Left lobe of liver (tissue), 2 donors: ENCODE measurements around the gene EBPL. TPM values are rescaled to one million over a fixed set of nuclear protein-coding genes. Genes with fewer than 3 reads are reported as not detected.
A peak's percentile ranks its signal among the peaks of the same experiment; 100 is the strongest.
"Not testable (repeated sequence)": the region's sequence is repeated elsewhere in the genome, so short reads cannot be mapped to it uniquely, and the experiment has no call there.

Experiments used
- ATAC-seq: fragments of 200-7000 bp; cut with Tn5 transposase; one replicate; pipeline ENCODE4 v1.9.1; 2020; ENCODE audit warnings: mild to moderate bottlenecking, moderate library complexity
- DNase-seq: peaks from one replicate; pipeline ENCODE4 v3.0.0-alpha.2; 2020; ENCODE audit warnings: low spot score
- total RNA-seq: library from RNA; stranded (reverse); gene quantifications from one replicate; pipeline ENCODE4 v1.2.1, GENCODE V29; 2021
- donor health status: DM: no; HTN: no; CAD: no; lungs with moderate emphysema.
- donor health status: DM: no; HTN: yes; CAD: no.

Gene EBPL
- total RNA-seq, 1 donor from 2014 or later: 62.5 TPM

DNA sequence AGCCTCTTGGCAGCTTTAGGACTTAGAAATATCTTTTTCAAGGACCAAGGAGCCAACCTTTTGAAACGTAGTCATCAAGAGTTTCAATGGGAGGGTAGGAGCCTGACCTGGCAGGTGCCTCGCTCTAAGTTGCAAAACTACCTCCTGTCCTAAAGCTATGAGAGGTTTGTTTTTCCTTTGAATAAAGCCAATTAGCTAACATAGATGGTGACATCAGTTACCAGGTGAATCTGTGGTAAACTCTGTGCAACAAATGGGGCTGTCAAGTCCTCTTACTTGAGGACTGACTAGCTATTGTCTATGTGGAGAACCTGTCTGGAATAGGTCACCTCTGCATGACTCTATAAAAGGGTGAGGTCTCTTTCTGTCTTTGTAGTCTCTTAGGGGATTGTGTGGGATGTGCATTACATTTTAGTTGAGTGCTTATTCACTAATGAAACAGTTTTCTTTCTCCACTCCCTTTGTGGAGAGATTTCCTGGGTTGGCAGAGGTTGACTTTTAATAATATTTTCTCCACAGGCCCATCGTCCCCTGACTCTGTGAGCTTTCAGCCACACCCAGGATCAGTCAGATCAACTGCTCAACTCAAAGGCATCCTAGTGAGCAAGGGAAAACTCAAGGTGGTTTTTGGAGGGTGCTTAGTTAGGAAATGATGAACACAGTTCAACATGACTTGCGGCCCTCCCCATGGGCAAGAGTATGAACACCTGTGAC lies 53.1 kb downstream of the EBPL start:
- DNase-seq (no peak), ATAC-seq (no peak)

DNA sequence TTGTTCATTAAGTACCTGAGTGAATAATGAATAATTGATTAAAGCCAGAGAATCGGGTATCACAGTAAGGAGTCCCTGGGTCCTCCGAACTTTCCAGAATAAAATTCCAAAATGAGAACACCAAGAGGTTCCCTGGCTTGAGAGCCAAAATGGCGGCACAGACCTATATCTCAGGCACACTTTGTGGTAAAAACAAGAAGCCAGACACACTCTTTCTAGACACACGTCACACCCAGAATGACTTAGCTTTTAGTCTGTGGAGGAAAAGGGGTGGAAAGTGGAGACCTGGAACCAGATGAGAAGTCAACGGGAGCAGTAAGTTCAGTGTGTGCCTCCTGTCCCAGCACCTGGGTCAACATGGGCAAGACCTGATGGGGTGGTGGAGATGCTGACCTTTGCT lies 54.6 kb downstream of the EBPL start:
- DNase-seq: no peak

DNA sequence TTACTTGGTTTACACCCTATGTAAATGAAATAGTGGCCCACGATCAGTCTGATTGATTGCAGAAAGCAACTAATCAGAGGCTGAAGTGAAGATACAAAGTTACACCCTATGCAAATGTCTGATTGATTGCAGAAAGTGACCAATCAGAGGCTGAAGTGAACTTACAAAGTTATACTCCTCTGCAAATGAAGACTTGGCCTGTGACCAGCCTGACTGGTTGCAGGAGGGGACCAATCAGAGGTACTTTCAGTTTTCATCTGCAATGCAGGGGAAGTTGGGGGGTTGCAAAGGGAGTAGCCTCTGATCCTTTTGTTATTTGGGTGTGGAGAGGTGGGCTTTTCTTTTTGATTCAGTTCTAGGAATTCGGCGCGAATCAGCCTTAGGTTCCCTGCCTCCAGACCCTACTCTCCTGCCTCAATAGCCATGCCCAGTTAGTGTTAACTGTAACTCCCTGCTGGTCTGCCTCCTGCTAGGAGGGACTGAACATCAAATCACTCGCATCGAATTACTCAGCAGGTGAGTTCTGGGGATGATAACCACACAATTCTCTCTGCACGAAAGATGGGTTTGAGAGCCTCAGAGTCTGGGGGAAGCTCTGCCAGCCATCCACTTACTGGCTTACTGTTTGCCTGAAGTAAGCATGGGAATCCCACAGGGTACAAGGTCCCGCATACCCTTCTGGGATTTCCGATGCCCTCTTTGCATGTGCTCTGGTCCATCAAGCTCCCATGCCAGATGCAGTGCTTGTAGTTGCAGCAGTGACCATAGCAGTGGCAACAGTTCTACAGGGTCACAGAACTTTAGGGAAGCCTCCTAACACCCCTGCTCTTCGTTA lies 55.5 kb downstream of the EBPL start:
- ATAC-seq: peak; percentile 50
- no peak for DNase-seq

More for the DNA sequence above, 54.6 kb downstream of the EBPL start:
- ATAC-seq: no peak

GRCh38 chr13:49633710-49634109 lies 57.6 kb downstream of the EBPL start:
- no peak for DNase-seq
- ATAC-seq: no peak

DNA sequence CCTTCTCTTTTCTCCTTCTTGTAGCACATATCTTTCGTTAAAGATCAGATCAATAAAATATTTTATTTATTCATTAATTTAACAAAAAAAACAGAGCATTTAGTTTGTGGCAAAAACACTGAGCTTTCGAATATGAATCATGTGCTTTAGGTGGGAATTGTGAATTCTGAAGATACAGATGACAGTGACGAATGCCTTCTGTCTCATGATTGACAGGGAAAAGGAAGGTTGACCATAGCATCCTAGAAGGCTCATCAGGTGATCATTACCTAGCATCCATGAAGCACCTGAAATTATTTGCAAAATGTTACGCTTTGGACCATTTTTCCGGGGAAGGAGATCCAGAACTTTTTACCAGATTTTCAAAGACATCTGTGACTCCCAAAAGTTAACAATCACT lies 59.1 kb downstream of the EBPL start:
- DNase-seq: no peak
- no peak for ATAC-seq

GRCh38 chr13:49630580-49630979 lies 60.7 kb downstream of the EBPL start:
- DNase-seq (no peak), ATAC-seq (no peak)

DNA sequence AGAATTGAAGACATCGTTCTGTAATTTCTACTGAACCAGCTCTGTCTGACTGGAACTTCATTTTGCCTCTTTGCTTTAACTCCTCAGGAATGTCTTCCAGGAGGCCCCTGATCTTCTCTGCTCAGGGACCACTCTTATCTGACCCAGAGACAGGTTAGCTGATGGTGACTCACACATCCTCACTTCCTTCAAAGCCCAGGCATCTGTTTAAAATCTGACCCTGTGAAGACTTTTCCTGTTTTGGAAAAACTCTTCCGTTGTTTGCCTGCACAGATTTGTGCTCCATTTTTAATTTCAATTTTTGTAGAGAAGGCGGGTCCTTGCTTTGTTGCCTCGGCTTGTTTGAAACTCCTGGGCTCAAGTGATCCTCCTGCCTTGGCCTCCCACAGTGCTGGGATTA lies 61.3 kb downstream of the EBPL start:
- DNase-seq (no peak), ATAC-seq (no peak)

DNA sequence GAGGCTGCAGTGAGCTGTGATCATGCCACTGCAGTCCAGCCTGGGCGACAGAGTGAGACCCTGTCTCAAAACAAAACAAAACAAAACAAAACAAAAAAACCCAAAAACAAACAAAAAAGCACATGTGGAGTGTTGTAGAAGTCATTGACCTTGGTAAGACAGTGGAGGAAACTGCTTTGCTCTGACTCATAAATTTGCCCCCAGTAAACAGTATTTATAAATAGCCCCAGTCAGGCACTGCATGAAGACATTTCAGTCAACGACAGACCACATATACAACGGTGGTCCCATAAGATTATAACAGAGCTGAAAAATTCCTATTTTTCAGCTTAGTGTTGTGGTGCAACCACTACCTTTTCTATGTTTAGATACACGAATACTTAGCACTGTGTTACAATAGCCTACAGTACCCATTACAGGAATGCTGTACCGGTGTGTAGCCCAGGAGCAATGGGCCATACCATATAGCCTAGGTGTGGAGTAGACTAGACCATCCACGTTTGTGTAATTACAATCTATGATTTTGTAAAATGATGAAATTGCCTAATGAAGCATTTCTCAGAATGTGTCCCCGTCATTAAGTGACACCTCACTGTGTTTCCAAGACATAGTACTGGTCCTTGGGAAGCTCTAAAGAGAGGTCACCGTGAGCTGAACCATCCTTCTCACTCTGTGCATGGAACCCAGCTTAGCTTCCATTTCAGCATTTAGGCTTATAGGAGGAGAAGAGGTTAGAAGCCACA lies 61.9 kb downstream of the EBPL start:
- ATAC-seq (no peak), DNase-seq (no peak)

DNA sequence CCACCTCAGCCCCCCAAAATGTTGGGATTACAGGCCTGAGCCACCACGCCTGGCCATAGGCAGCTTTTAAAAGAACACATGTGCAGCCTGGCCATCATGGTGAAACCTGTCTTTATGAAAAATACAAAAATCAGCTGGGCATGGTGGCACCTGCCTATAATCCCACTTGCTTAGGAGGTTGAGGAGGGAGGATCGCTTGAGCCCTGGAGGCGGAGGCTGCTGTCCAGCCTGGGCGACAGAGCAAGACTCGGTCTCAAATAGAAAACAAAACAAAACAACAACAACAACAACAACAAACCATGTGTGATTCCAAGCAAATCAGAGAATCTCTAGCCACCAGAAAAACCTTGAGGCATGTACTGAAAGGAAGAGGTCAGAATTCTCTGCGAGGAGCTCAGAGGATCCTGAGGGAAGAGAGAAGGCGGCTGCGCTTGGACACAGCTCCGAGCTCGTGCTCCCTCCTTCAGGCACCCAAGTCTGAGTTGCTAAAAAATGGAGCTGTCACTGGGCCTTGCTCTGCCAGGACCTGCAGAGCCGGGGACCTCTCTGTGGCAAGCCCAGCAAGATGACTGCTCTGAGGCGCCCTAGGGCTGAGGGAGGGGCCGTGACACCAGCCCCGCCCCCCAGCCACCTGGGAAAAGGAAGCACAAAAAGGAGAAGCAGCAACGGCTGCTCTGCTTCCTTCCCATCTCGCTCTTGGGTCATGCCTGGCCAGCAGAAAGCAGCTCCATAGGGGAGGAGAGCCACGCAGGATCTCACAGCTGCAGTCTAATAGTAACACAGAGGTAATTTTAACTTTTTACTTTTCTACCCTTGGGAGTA lies 63.2 kb downstream of the EBPL start, which contains the start of gene ARL11:
Gene ARL11 (plus strand): TSS at position 677 of the 822 bp plus-strand sequence. CDS start 1,941 bp downstream, outside the sequence.
- ATAC-seq (no peak), DNase-seq (peak; percentile 61)

GRCh38 chr13:49625392-49626079 lies 65.8 kb downstream of the EBPL start:
- DNase-seq: peak; percentile 98

GRCh38 chr13:49624229-49624628 lies 67.1 kb downstream of the EBPL start:
- no peak for ATAC-seq
- DNase-seq: no peak

More at GRCh38 chr13:49625392-49626079, 65.8 kb downstream of the EBPL start:
- ATAC-seq: peak; percentile 95

GRCh38 chr13:49622174-49622946 lies 68.9 kb downstream of the EBPL start:
- ATAC-seq: no peak
- no peak for DNase-seq

DNA sequence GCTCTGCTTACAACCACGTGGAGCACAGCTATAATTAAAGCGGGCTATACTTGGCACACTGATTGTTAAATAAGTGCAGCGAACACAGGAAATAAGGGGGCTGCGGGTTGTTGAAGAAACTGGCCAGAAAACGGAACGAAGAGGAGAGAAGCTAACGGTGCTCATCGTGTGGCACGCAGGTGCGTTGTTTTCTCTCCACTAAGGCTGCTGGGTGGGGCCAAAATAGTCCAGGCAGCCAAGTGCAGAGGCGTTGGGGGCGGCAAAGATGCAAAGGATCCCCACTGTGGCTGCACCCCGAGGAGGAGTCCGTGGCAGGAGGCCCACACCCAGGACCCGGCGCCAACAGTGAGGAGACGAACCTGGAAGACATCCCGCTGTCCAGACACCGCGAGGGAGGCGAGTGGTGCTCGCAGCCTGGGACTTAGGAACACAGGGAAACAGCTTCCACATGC lies 71.1 kb downstream of the EBPL start:
- no peak for DNase-seq
- no peak for ATAC-seq

DNA sequence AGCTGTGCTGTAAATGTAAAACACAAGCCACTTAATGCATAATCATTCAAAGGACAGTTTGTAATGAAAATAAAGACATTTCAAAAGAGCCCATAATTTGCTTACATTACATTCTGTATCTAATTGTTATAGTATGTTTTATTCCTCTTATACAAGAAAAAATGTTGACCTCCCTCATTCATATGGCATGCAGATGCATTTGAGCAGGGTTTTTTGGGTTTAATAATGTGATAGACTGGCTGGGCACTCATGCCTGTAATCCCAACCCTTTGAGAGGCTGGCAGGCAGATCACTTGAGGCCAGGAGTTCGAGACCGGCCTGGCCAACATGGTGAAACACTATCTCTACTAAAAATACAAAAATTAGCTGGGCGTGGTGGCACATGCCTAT lies 74.6 kb downstream of the EBPL start:
- ATAC-seq: no peak
- no peak for DNase-seq

DNA sequence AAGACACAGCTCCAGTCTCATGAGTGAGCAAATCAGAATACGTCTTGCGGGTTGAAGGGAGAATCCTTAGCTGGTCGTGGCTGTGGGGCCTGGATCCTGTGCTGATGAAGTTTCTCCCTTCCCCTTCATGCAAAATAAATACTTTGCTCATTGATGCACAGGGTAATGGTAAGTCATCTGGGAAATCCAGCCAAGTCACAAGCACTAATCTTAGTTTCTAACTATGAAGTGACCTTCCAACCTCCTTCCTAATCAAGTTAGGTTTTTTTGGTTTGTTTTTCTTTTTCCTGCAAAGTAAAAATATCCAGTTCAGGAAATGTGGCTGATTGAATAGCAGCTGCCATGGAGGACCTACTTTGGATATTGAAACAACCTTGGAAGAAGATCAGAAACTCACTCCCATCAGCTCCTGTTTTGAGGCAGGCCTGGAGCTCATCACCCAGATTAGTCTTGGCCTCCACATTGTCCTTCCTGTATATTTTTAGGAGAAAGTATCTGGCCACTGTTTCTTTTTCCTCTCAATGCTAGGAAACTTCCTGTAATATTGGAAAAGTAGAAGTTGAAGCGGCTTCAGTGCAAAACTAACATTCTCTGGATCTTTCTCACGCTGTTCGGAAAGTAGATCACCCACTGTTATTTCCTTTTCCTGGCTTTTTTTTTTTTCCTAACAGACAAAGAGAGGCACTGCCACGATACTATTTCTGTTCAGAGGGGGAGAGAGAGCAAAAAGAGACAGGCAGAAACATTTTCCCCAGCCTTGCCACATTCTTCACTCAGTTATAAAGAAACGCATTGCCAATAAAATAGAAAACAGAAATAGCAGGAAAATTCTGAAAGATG lies 75.2 kb downstream of the EBPL start:
- ATAC-seq: peak; percentile 19

GRCh38 chr13:49612042-49612441 lies 79.2 kb downstream of the EBPL start:
- not testable (repeated sequence) for ATAC-seq

More for the DNA sequence above, 75.2 kb downstream of the EBPL start:
- no peak for DNase-seq

More at GRCh38 chr13:49612042-49612441, 79.2 kb downstream of the EBPL start:
- DNase-seq: not testable (repeated sequence)
